ENCODE results near the gene CALHM2. TPM values are rescaled to one million over a fixed set of nuclear protein-coding genes. Genes with fewer than 3 reads are reported as not detected.

Gene CALHM2
- total and polyA plus RNA-seq, 2 of the 13 experiments (the other 11 are each of a cell fraction or from before 2014, with no cell fraction given) = 0.15 TPM; not detected in 1

- TF ChIP-seq MAZ (IDR thresholded peaks at IDR 0.05; ENCODE audit: borderline replicate concordance, low read depth, low read length) = peak; percentile 26; the same call in 1 of the 2 replicates
- TF ChIP-seq MAZ (CRISPR knock-in tag; IDR thresholded peaks at IDR 0.05; ENCODE audit: low read depth) = no peak
- TF ChIP-seq SMC3 (IDR thresholded peaks at IDR 0.05; ENCODE audit: low read length) = peak; percentile 15; the same call in 1 of the 2 replicates
- peak; percentile 27; the same call in 1 of the 2 replicates for TF ChIP-seq UBTF (CRISPR knock-in tag; IDR thresholded peaks at IDR 0.05)
- TF ChIP-seq ZBTB10 (CRISPR knock-in tag; IDR thresholded peaks at IDR 0.05; ENCODE audit: borderline replicate concordance) = no peak
- TF ChIP-seq SAP130 (CRISPR knock-in tag; IDR thresholded peaks at IDR 0.05; ENCODE audit: low read depth) = 0 out of 2 replicates have a peak, but pooled peaks have one; percentile 16
- TF ChIP-seq FOXA1 (IDR thresholded peaks at IDR 0.05) = no peak
- peak; percentile 61 for TF ChIP-seq FOXA1 (CRISPR knock-in tag; IDR thresholded peaks at IDR 0.05)
- peak; percentile 31 for TF ChIP-seq XRCC5 (optimal IDR thresholded peaks at IDR 0.05; ENCODE audit: low read length)
- TF ChIP-seq ZNF567 (CRISPR knock-in tag; IDR thresholded peaks at IDR 0.05; ENCODE audit: borderline replicate concordance) = no peak
- TF ChIP-seq CBX5 (CRISPR knock-in tag; IDR thresholded peaks at IDR 0.05; ENCODE audit: borderline replicate concordance) = 0 out of 2 replicates have a peak, but pooled peaks have one; percentile 47
- TF ChIP-seq ZFP90 (CRISPR knock-in tag; IDR thresholded peaks at IDR 0.05; ENCODE audit: borderline replicate concordance) = no peak
- no peak for TF ChIP-seq NBN (conservative IDR thresholded peaks at IDR 0.05)
- TF ChIP-seq SRSF1 (optimal IDR thresholded peaks at IDR 0.05; ENCODE audit: low read depth, low read length) = no peak
- TF ChIP-seq ZNF547 (CRISPR knock-in tag; IDR thresholded peaks at IDR 0.05) = no peak; the same call in 1 of the 2 replicates
- TF ChIP-seq SPEN (CRISPR knock-in tag; IDR thresholded peaks at IDR 0.05; ENCODE audit: low read depth) = 0 out of 2 replicates have a peak, but pooled peaks have one; percentile 23
- no peak for TF ChIP-seq HES4 (CRISPR knock-in tag; IDR thresholded peaks at IDR 0.05; ENCODE audit: borderline replicate concordance)
- TF ChIP-seq YEATS2 (CRISPR knock-in tag; IDR thresholded peaks at IDR 0.05; ENCODE audit: borderline replicate concordance) = no peak
- no peak for TF ChIP-seq MYNN (CRISPR knock-in tag; IDR thresholded peaks at IDR 0.05; ENCODE audit: low read depth)
- TF ChIP-seq ZNF549 (CRISPR knock-in tag; IDR thresholded peaks at IDR 0.05) = no peak
- peak; percentile 54 for TF ChIP-seq ZFX (CRISPR knock-in tag; IDR thresholded peaks at IDR 0.05; ENCODE audit: low read depth)
- peak; percentile 51; the same call in 1 of the 2 replicates for TF ChIP-seq SALL1 (CRISPR knock-in tag; IDR thresholded peaks at IDR 0.05)
- TF ChIP-seq PBX3 (CRISPR knock-in tag; IDR thresholded peaks at IDR 0.05; ENCODE audit: borderline replicate concordance) = no peak
- peak; percentile 61; the same call in 1 of the 2 replicates for TF ChIP-seq MIER3 (CRISPR knock-in tag; IDR thresholded peaks at IDR 0.05; ENCODE audit: borderline replicate concordance)
These were observed 29.9 kb upstream of the CALHM2 start (continued) for GRCh38 chr10:103481974-103482531.
